SK-N-MC (cell line): ENCODE measurements around the gene NUP107.

Source experiments
- DNase-seq: peaks from one replicate; pipeline ENCODE4 v3.0.0-alpha.2; 2011; ENCODE audit warnings: low read depth, low spot score
- H3K27ac ChIP-seq: fragments of 200-600 bp; sonication (generic); 2 replicates; pipeline ENCODE4 v1.5.1; 2016; ENCODE audit warnings: mixed run types
- H3K36me3 ChIP-seq: fragments of 200-600 bp; sonication (generic); 2 replicates; pipeline ENCODE4 v1.6.1; 2017; ENCODE audit warnings: antibody characterized with exemption, low read length, mixed read lengths; ENCODE audit not compliant: insufficient read depth
- H3K4me3 ChIP-seq: fragments of 200-600 bp; sonication (generic); 2 replicates; pipeline ENCODE4 v1.5.1; 2016
- H3K9ac ChIP-seq: fragments of 200-600 bp; sonication (generic); 2 replicates; pipeline ENCODE4 v1.8.0; 2017; ENCODE audit warnings: mixed run types, mixed read lengths; ENCODE audit not compliant: insufficient read length
- H3K9me3 ChIP-seq: fragments of 200-600 bp; sonication (generic); 2 replicates; pipeline ENCODE4 v1.6.1; 2017; ENCODE audit warnings: low read depth, mild to moderate bottlenecking, antibody characterized with exemption, low read length, moderate library complexity, mixed read lengths
- EZH2 ChIP-seq: fragments of 200-600 bp; sonication (generic); IDR thresholded peaks from one replicate; pipeline ENCODE4 v1.6.1; 2017; ENCODE audit warnings: antibody characterized with exemption
- FOXP2 ChIP-seq: optimal IDR thresholded peaks from 2 replicates; pipeline ENCODE3; 2011; ENCODE audit warnings: mild to moderate bottlenecking, moderate library complexity; ENCODE audit not compliant: insufficient read depth; ENCODE audit errors: extremely low read length, control extremely low read depth
- POLR2AphosphoS5 ChIP-seq: IDR thresholded peaks from 2 replicates; pipeline ENCODE4 v1.6.1; 2012; ENCODE audit warnings: mild to moderate bottlenecking, low read depth, low read length, borderline replicate concordance

Gene NUP107

DNA sequence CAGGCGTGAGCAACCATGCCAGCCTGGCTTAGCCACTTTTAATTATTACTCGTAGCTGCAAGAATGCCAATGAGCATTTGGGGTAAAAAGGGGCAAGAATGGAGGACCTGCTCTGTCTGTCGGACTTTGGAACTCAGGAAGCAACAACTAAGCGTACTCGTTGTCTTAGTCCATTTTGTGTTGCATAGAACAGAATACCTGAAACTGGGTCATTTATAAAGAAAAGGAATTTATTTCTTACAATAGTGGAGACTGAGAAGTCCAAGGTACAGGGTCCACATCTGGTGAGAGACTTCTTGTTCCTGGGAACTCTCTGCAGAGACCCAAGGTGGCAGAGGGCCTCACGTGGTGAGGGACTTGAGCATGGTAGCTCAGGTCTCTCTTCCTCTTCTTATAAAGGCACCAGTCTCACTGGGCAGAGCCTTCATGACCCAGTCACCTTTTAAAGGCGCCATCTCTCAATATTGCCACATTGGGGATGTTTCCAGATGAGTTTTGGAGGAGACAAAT, 88.4 kb downstream of the NUP107 start:
- Histone ChIP-seq H3K9ac (no peak overlapping the region), H3K4me3 (no peak overlapping the region), H3K36me3 (no peaks in the 10 kb centered on the region), H3K27ac (no peak overlapping the region), H3K9me3 (no peaks in the 10 kb centered on the region)
- TF ChIP-seq FOXP2 (no peak), EZH2 (no peak), POLR2AphosphoS5 (no peak)
- DNase-seq, result no peak

DNA sequence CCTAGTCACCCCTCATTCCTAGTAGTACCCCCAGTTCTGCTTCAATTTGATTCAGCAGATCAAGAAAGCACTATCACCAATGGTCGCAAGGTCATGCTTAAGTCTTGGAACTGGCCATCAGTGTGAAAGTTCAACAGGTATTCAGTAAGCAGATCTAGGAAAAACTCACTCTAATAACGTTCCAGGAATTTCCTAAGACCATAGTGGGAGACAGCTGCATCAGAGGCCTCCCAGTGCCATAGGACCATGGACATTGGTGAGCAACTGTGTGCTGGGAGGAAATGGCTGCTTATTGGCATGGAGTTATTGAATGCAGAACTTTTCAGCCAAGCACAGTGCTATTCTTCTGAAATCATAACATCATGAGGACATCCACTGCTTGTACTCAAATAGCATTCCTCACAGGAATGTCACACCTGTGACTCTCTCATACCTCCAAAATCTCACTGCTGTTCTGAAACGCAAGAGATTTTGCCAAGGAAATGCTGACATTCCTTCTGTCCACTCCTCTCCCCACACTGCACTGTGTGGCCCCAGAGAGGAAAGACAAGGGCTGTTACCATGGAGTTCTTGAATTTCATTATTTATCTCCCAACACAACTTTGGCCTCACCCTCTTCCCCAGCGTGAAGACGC, 90.3 kb downstream of the NUP107 start:
- no peak overlapping the region for H3K27ac ChIP-seq

DNA sequence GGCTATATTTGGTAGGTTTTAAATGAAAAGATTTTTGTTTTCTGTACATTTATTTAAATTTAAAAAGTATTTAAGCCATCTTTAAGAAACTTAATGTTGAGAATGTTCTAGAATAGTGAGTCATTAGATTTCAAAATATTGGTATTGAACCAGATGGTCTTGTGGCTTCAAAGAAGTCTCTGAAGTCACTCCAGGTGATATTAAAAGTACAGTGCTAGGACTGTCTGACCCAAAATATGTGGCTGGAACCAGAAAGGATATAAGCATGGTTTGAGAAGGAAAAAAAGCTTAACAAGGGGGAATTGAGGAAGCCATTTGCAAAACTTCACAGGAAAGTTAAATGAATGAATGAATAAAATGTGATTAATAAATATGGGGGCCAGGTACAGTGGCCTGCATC, 92.5 kb downstream of the NUP107 start:
- no peak for DNase-seq
- Histone ChIP-seq H3K9ac (no peak overlapping the region), H3K36me3 (no peaks in the 10 kb centered on the region), H3K9me3 (no peaks in the 10 kb centered on the region), H3K4me3 (no peak overlapping the region), H3K27ac (no peak overlapping the region)
- no peak for TF ChIP-seq EZH2
- no peak for TF ChIP-seq POLR2AphosphoS5
- TF ChIP-seq FOXP2, result no peak

More for the DNA sequence above, 90.3 kb downstream of the NUP107 start:
- no peaks in the 10 kb centered on the region for H3K36me3 ChIP-seq
- no peak overlapping the region for H3K4me3 ChIP-seq
- no peak overlapping the region for H3K9ac ChIP-seq
- DNase-seq, result no peak
- TF ChIP-seq FOXP2 (no peak), EZH2 (no peak), POLR2AphosphoS5 (no peak)
- H3K9me3 ChIP-seq, result no peaks in the 10 kb centered on the region

DNA sequence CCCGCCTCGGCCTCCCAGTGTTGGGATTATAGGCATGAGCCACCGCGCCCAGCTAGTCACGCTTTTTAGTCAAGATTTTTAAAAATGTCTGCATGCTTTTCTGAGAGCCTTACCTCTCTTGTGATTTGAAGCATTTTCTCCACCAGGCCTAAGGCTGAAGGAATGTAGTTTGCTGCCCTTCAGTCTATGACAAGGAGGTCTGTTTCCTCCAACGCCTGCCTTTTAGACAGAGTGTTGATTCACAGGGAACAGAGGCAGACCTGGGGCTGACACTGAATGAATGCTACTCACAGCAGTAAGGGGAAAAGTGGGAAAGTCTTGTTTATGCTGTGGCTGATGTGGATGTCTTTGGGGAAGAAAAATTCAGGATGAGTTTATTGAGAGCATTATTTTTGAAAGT, 94.0 kb downstream of the NUP107 start:
- TF ChIP-seq FOXP2 (no peak), POLR2AphosphoS5 (no peak), EZH2 (no peak)
- no peak overlapping the region for H3K9ac ChIP-seq
- no peaks in the 10 kb centered on the region for H3K9me3 ChIP-seq
- no peaks in the 10 kb centered on the region for H3K36me3 ChIP-seq
- DNase-seq, result no peak
- H3K27ac ChIP-seq, result no peak overlapping the region
- H3K4me3 ChIP-seq, result no peak overlapping the region

DNA sequence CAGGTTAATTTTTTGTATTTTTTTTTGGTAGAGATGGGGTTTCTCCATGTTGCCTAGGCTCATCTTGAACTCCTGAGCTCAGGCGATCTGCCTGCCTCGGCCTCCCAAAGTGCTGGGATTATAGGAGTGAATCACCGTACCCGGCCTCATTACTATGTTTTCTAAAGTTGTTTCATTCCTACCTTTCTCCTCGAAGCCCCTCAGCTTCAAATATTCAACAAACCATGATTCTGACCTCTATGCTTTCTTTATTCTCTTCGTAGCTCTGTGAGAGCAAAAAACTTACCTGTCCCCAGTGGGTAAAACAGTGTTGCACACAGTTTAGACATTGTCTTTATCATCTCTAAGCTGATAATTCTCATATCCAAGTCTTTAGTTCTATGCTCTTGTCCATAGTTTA, 95.0 kb downstream of the NUP107 start:
- DNase-seq, result no peak
- H3K9ac ChIP-seq, result no peak overlapping the region
- H3K27ac ChIP-seq, result no peak overlapping the region
- TF ChIP-seq FOXP2 (no peak), EZH2 (no peak), POLR2AphosphoS5 (no peak)
- H3K4me3 ChIP-seq, result no peak overlapping the region
- no peaks in the 10 kb centered on the region for H3K36me3 ChIP-seq
- no peaks in the 10 kb centered on the region for H3K9me3 ChIP-seq

DNA sequence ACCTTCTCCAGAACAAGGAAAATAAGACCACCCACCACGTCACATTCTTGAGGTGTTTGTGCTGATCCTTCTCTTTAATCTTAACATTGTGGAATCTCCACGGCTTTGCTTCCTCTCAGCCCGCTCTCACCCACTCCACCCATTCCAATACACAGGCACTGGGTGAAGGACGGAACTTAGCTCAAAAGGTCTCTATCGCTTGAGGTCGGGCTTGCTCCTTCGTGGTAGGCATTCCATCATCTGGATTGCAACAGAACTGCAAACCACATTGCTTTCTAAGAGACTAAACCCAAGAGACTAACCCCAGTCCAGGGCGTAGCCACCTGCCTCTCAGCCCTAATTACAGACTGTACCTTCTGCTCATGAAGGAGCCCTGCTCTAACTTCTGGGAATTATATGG, 97.2 kb downstream of the NUP107 start:
- no peaks in the 10 kb centered on the region for H3K36me3 ChIP-seq
- H3K4me3 ChIP-seq, result no peak overlapping the region
- no peak overlapping the region for H3K9ac ChIP-seq
- no peaks in the 10 kb centered on the region for H3K9me3 ChIP-seq
- TF ChIP-seq EZH2 (no peak), FOXP2 (no peak), POLR2AphosphoS5 (no peak)
- no peak overlapping the region for H3K27ac ChIP-seq
- DNase-seq, result no peak

DNA sequence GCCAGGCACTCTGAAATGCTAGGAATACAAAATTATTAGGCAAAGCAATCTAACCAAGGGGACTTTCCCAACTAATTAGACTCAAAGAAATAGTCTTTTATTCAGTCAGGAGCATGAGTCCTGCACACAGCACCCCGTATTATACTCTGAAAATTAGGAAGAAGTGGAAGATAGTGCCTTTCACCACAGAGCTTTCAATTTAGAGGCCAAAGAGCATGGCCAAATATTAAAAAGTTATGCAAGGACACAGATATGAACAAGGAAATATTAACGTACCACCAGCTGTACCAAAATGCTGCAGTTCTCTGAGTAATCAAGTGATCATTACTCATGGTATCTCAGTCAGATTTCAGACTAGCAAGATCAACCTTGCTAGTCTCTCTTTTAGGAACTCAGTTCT, 98.6 kb downstream of the NUP107 start:
- DNase-seq, result no peak
- H3K27ac ChIP-seq, result no peak overlapping the region
- H3K9ac ChIP-seq, result no peak overlapping the region
- no peaks in the 10 kb centered on the region for H3K9me3 ChIP-seq
- no peaks in the 10 kb centered on the region for H3K36me3 ChIP-seq
- TF ChIP-seq FOXP2 (no peak), EZH2 (no peak), POLR2AphosphoS5 (no peak)
- H3K4me3 ChIP-seq, result no peak overlapping the region

DNA sequence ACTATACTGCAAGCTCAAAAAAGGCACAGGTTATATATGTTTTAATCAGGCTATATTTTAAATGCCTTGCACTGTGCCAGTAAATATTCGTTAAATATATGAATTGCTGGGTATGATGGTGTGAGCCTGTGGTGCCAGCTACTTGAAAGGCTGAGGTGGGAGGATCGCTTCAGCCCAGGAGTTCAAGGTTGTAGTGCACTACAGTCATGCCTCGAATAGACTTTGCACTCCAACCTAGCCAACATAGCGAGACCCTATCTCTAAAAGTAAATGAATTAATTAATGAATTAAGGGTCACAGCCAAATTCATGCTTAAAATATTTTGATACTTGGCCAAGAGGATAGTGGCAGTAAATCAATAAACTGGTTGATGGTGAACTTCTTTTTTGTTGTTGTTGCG, 99.0 kb downstream of the NUP107 start:
- no peak overlapping the region for H3K27ac ChIP-seq
- no peak for TF ChIP-seq POLR2AphosphoS5
- TF ChIP-seq EZH2, result no peak
- no peak for TF ChIP-seq FOXP2
- no peak for DNase-seq
- no peaks in the 10 kb centered on the region for H3K36me3 ChIP-seq
- H3K9me3 ChIP-seq, result no peaks in the 10 kb centered on the region
- H3K4me3 ChIP-seq, result no peak overlapping the region
- H3K9ac ChIP-seq, result no peak overlapping the region

DNA sequence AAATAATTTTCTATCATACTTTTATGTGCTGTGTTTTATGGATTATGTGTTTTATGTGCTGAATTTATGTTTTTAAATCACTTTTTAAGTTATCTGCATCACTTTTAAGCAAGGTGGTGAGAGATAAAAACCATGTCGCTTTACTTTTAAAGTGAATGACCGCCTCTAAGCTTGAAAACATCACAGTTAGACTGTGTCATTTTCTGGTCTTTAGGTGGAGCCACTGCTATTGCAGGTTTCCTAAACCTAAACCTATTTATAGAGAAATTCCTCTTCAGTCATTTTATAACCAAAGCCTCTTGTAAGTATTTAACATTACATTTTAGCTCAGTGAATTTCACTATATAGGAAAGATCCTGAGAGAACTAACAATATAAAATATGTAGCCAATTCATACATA, 100.2 kb downstream of the NUP107 start:
- Histone ChIP-seq H3K9ac (no peak overlapping the region), H3K9me3 (no peaks in the 10 kb centered on the region), H3K36me3 (no peaks in the 10 kb centered on the region), H3K27ac (no peak overlapping the region), H3K4me3 (no peak overlapping the region)
- TF ChIP-seq EZH2, result no peak
- no peak for TF ChIP-seq FOXP2
- TF ChIP-seq POLR2AphosphoS5, result no peak
- no peak for DNase-seq
